GM18519 (cell line): ENCODE measurements around the gene ZNF521.

Experiments used
- ATAC-seq: cut with Tn5 transposase; IDR thresholded peaks from one replicate; pipeline ENCODE4 v1.9.1; 2021; ENCODE audit warnings: mild to moderate bottlenecking, moderate library complexity; ENCODE audit not compliant: unreplicated experiment, low FRiP score

Gene ZNF521

DNA sequence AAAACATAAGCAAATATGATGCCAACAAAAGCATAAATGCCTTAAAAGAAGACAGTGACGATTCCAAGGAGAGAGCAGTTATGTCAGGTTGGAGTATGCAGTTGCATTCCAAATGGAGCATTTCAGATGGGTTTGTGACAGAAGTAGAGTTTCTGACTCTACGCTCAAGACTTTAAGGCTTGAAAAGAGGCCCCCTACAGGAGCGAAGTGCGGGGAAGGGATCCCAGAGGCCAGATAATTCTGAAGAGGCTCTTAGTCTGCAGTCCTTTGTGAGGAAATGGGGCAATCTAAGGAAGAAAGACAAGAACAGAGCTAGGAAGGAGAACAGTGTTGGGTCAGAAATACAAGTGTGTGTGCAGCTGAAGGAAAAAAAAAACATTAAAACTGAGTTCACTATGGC is 95.5 kb downstream of the ZNF521 start:
- ATAC-seq, result no peak

DNA sequence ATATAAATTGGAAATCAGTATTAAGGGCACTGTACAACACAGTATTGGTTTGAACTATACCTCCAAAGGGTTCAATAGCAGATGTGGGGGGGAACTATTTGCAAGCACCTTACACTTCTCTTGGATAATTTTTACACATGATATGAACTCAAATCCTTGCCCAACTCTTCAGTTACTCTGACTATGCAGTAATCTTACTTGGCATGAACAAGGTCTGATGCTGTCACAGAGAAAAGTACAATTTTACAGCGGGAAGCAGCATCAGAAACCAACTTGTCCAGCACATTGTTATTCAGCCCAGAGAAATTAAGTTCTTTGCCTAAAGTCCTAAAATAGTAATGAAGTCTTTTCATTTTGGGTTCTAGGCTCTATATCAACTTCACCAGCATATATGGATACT is 98.2 kb downstream of the ZNF521 start:
- ATAC-seq, result no peak

DNA sequence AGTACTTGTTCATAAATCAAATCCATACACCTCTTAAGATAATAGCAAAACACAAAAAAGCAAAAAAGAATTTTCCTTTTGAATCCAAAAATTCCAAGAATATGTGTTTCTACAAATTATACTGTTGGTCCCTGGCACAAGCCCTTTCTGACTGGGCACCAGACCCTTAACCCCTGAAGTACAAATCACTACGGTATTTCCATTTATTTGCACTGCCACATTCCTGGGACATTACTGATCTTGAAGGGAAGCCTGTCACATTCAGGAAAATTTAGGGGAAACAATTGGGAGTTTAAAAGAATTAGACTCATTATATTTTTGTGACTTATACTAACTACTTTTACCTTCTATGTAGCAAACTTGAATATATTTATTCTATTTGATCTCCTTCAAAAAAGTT is 98.8 kb downstream of the ZNF521 start:
- no peak for ATAC-seq

DNA sequence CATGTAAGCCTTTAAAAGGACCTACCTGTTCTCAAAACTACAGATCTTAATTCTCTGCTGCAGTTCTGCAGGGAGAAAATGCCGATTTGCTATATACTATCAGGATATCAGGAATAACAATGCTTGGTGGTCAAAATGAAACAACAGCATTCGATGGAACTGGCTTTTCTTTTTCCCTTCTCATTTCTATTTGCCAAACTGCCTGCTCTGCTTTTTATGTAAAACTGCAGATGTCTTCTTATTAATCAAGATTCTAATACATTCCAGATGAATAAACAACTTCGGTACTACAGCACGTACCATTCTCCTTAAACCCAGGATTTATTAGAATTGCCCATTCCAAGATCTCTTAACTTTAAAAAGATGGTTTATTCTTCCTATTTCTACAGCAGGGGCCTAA is 100.9 kb downstream of the ZNF521 start:
- no peak for ATAC-seq

DNA sequence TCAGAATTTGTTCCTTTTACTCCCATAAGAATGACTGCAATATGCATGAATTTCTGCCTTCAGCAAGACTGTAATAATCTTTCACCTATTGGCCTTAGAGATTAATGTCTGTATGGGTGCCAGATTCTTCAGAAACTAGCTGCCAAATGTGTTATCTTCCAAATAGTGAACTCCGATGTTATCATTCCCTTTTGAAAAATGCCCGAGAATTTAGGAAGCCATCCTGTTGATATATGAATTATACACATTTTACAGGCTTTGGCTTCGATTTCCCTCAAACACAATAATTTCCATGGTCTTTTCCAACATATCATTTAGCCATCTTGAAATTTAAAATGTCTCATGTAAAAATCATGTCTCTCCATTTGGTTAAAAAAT is 101.5 kb downstream of the ZNF521 start:
- no peak for ATAC-seq

DNA sequence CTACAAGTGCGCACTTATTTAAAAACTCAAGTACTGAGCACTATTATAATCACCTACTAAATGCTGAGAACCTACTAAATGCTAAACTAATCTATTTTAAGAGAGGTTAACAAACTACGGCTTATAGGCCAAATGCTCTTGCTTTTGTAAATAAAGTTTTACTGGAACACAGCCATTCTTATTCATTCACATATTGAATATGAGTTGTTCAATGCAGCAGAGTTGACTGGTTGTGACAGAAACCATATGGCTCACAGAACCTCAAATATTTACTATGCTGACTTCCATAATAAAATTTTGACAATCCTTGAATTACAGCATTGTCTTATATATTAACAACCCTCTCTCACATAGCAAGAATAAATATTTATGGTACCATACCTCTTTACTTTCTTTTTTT is 103.2 kb downstream of the ZNF521 start:
- ATAC-seq, result no peak

DNA sequence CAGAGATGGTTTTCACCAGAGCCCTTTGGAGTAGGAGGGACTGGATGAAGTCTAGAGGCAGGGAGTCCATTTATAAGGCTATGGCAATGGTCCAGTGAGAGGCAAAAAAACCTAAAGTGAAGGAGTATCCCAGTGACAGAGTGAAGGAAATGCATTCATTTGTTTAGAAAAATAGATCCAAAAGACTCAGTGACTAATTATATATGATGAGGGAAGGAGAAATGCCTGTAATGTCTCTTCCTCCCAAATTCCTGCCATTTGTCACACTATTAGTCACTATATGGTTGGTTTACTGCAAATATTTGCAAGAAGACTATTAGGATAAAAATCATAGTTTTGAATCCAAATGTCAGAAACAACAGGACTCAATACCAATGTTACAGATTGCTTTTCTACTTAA is 104.2 kb downstream of the ZNF521 start:
- ATAC-seq, result no peak

DNA sequence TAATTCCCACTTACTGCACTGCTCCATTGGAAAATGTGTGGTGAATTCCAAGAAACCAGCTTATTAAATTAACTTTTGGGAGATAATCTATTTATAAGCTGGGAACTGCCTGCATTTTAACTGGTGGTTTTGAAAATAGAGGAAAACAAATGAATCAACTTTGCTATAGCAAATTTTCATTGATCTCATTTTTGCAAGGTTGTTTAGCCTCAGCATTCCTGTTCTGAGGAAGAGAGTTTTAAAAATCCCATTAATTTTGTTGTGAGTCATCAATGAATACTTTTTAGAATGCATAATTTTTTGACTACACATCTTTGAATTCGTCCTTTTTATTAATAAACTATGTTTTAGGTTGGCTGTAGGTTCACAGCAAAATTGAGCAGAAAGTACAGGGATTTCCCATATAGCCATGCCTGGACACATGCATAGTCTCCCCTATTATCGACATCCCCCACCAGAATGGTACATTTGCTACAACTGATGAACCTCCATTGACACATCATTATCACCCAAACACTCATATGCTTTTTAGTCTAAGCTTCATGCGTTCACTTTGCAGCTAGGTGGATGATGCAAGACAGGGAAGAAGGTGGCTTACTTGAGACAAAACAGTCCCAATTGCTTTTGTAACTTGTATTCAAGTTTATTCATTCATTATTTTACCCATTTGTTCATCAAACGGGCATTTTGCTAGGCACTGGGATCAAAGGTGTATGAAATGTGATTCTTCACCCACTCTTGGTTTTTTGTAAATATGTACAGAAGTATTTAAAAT is 106.9 kb downstream of the ZNF521 start:
- no peak for ATAC-seq

DNA sequence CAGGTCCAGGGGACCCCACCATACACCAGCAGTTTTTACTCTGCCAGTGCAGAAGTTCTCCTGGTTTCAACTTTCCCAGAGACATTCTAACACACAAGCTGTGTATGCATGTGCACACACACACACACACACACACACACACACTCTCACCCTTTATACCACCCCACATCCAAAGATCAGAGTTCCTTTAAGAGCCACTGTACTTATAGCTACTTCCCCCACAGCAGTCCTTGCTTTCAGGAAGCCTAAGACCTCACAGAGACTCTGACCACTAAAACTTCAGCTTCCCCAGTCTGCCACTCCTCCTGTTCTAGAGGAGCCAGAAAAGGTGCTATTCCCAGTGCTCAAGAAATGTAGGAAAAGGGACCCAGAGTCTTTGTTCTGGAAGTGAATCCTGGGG is 107.8 kb downstream of the ZNF521 start:
- ATAC-seq, result no peak

DNA sequence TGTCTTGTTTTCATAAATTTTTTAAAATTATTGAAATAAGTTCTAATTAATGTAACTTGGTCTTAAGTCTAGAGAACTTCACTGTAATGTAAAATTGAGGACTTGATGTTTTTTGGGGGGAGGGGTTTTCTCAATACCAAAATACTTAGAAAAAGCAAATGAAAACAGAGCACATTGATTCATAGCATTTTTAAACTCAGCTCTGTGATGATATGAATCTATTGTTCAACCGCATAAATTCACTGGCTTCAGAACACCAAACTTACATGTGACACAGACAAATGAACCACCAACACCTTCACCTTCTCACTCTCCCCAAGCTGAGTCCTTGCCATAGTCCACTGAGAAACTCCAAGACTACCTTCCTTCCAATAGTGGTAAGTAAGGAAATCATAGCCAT is 108.2 kb downstream of the ZNF521 start:
- ATAC-seq, result no peak

DNA sequence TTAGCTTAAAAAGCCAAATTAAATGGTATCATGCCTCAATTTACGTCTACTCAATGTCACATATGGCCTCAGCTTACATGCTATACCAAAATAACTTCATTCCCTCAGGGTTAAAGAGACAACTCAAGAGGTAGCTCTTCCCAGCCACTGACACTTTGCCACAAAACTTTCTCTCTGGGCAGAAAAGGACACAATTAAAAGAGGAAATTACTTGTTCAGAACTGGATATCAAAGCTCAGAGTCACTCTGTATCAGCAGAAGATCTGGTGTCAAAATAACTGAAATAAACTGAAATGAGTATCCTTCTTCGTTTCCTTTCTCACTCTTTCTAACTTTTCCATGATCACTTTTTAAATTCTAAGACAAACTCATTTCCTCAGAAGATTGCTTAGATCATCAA is 108.7 kb downstream of the ZNF521 start:
- no peak for ATAC-seq

DNA sequence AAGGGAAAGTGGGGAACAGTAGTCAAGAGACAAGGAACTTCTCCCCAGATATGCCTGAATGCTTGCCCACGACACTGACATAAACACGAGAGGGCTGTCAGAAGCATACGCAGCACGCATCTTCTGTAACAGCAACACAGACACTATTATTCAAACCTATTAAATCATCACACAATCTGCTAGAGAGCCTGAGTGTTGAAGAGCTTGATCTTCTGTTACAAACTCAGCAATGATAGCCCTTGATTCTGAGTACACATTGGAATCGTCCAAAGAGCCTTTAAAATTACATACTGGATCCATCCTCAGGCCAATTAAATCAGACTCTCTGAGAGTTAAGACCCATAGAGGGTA is 111.6 kb downstream of the ZNF521 start:
- ATAC-seq, result no peak

DNA sequence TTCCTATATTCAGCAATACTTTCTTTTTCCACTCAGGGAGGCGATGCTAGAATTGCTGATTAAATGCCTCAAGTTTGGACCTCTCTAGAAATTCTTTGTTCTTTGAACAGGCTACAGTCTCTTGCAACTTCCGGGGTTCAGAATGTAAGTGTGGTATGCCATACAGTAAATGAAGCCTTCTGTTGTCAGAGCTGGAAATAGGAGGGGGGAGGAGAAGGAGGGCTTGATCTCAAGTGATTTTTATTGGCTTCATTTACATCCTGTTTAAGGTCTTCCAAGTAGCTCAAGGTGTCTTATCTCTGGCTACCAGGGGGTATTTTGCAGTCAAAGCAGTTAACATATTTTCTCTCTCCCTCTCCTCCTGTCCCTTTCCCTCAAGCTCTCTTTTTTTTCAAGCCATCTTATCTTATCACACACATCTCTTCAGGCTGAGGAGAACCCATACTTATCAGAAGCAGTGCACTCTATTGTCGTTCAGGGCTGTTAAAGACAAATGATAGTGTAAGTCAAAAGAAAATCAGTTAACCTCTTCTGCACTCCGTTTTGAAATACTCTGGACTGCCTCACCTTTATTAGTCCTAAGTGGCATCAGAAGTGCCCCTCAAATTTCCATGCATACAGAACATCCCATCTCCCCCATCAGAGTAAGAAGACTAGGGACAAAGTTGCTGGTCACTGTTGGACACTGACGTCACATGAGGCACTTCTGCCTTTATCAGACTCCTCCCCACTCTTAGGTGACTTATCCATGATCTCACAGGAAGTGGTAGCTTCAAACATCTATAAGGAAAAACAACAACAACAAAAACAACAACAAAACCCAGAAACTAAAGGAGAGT is 112.2 kb downstream of the ZNF521 start:
- ATAC-seq, result no peak

DNA sequence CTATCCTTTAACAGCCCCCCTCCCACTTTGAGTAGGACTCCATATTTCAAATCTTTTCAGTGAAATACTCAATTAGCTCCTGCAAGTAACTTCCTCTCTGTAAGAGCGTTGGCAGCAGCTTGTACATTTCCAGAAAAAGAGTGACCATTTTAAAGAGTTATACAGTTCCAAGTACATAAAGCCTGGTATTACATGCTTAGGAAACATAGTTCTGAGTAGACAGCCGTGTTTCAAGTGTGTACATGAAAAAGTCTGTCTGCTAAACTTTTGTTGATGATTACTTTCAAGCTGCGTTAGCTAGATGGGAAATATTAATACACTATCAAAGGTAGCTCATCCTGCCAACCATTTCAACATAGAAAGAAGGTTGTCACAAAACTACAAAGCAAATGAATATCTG is 112.8 kb downstream of the ZNF521 start:
- no peak for ATAC-seq

DNA sequence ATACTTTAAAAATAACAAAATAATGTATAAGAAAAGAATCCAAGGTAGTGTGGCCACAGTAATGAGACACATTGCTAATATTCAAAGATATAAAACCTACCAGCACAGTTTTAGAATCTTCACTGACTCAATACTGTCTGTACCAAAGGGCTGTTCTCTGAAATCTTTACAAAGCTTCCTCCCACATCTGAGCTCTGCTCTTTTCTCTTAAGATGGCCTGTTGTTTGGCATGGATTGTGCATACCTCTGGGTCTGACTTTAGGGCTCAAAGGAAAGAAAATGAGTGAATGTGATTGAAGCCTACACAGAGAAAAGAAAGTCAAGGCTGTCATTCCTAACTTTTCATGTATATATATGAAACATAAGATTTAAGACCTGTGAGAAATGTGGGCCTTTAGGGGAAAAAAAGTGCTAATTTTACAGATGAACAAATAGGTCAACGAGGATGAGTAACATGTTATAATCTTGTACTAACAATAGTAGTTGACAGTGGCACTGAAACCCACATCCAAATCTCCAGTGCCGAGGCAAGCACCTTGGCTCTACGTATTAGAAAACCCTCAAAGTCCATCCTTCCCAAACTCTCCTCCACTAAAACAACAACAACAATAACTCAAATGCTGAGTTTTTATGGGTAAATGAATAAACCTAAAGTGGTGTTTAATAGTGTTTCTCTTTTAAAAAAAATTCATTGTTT is 114.2 kb downstream of the ZNF521 start:
- ATAC-seq, result no peak

DNA sequence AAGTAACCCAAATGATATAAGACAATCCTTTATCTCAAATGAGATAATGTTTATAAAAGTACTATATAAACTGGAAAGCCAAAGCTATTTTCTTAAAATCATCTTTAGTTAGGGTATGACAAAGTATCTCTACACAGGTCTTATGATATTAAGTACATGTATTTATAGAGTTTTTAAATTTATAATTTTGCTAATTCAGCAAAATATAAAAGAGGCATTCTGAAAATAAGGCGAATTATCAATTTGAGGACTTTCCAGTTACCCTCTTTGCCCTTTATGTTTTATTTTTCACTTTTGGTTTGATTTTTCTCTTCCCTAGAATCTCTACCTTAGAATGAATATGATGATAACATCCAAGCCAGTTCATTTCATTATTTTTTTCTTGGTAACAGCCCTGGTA is 115.2 kb downstream of the ZNF521 start:
- no peak for ATAC-seq

DNA sequence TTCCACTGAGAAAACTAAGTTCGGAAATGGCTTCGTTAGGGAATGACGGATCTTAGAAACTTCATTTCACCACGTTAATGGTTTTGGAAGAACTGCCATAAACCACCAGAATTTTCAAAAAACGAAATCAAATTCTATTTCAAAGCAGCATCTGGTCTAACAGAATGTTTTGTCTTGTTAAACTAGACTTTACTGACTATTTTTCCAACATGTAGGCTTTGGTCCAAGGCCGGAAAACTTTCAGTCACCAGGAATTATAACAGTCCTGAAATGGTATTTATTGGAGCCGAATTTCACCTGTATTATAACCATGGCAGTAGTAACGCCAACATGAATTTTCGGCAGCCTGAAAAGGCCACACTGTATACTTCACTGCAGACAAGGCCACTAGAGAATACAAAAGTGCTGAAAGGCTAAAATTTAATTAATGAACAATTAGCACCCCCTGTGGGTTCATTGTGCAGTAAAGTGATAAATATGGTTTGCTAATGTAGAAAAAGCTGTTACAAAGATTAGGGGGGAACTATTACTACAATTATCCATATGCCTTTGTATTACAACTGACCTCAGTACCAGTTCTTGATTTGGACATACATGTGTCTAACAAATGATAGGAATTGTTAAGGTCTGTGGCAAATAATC is 116.4 kb downstream of the ZNF521 start:
- no peak for ATAC-seq

DNA sequence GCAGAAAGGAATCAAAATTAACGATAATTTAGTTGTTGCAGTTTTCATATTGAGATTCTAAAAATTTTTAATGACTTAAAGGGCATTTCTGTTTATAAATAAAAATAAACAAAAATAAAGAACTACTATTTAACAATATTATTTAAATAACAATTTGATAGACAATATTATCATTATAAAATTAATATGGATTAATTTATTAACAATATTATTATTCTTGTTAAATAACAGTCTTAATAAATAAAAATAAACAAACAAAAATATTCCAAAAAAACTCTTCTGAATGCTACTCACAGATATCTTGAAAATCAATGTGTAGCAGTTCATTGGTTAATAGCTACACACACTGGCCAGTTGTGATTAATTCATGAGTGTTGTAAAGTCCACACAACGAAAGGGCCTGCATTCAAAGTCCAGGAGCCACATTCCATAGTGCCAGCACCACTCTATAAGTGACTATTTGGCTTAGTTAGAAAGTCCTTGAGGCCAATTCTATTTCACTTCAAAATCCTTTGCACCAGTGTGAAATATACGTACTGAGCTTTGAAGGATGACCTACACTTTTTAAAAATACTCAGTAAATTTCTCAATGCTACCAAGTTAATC is 117.1 kb downstream of the ZNF521 start:
- no peak for ATAC-seq

DNA sequence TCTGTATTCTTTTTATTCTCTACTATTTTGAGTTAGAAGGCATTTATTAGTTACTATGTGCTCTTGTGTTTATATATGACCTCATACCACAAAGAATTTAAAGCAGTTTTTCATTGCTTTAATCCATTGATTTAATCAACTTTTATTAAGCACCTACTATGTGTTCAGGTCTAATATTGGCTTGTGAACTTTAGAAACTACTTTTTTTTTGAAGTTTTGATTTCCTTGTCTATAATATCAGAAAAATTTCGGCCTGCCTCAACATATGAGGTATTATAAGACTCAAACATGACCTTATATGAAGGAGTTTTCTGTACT is 117.7 kb downstream of the ZNF521 start:
- ATAC-seq, result no peak

DNA sequence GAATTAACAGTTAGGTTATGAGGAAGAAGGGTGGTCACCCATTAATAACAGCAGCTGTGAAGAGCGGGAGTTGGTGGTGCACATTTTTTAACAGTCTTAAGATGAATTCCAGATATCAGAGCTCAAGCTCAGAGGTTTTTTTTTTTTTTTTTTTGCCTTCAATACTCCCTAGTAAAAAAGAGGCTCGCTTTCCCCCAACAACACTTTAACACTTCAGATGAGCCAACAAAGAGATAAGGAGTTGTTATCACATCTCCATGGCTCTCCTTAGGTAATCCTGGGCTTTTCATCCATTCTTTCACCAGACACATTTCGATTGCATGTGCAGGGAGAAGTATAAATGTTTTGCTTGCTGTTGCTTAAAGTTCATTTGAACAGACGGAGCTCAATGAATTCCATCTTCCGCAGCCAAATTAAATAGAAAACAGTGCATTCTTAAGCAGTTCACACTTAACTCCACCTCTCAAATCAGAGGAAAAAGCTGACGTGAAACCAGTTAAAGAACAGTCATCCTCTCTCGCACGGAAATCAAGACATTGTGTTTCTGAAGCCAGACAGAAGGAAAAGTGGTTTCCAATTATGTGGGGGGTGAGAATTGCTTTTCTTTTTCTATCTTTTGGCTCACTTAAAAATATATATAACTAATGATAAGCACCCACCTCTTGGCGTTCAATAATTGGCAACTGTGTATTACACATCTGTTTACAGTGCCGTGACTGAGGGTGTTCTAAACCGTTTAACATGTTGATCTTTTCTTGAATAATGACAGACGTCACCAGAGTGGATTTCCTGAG is 118.2 kb downstream of the ZNF521 start:
- no peak for ATAC-seq
